Neural cell (in vitro differentiated cells): ENCODE data around the gene RABGAP1L.

Experiments
- CTCF ChIP-seq: fragments of 450-650 bp; IDR thresholded peaks from 2 replicates; pipeline ENCODE4 v1.5.1; 2014; ENCODE audit warnings: antibody characterized with exemption, mild to moderate bottlenecking, moderate library complexity; ENCODE audit not compliant: poor library complexity, severe bottlenecking
- EZH2 ChIP-seq: fragments of 200-600, 300-800 bp; shearing (Covaris generic), sonication (generic); IDR thresholded peaks from 2 replicates; pipeline ENCODE4 v1.6.1; 2014; ENCODE audit warnings: antibody characterized with exemption, low read length, borderline replicate concordance, mild to moderate bottlenecking; ENCODE audit not compliant: insufficient read depth, poor library complexity, severe bottlenecking
- POLR2AphosphoS5 ChIP-seq: IDR thresholded peaks from 2 replicates; pipeline ENCODE4 v1.6.1; 2012
- RAD21 ChIP-seq: fragments of 450-650 bp; conservative IDR thresholded peaks from 2 replicates; pipeline ENCODE4 v1.6.1; 2014; ENCODE audit warnings: antibody characterized with exemption, mild to moderate bottlenecking, moderate library complexity
- TAF1 ChIP-seq: IDR thresholded peaks from 2 replicates; pipeline ENCODE4 v1.6.1; 2012; ENCODE audit warnings: low read depth

- no peak for TF ChIP-seq CTCF
- TF ChIP-seq EZH2 = no peak
- TF ChIP-seq POLR2AphosphoS5 = no peak
- no peak for TF ChIP-seq TAF1
- TF ChIP-seq RAD21 = peak; percentile 28
Observed at GRCh38 chr1:174800876-174801275, 641.6 kb downstream of the RABGAP1L start.
